ENCODE data around the gene OAS2.
A peak's percentile ranks its signal among the peaks of the same experiment; 100 is the strongest.

The OAS2 gene

DNA sequence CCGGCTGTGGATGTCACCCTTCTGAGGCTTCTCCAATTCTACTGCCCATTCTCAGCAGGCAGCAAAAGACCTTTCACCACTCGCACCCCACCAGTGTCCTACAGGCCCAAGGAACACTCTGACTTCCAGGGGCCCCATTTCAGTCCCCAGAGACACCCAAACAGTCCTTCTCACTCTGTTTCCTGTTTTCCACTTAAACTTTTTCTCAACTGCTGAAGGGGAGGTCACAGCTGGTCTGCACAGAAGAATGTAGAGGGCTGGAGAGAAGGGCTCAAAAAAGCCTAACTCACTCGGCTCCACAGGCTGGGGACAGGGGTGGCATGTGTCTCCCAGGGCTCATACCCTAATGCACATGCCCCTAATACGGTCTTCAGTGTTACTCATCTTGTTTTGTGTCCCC is 74.0 kb downstream of the OAS2 start:
- no peak for DNase-seq
- Histone ChIP-seq H3K4me3 (ENCODE audit: low read depth, low read length) (no peak overlapping the region), H3K27me3 (replicated peaks) (peaks cover 28% of the 10 kb centered on the region), H3K27ac (no peak overlapping the region), H3K36me3 (replicated peaks) (no peaks in the 10 kb centered on the region)
- in situ Hi-C loops (cut with HindIII; ENCODE audit: low pct_ligation_motif_present, low sequenced_read_pairs) = no loop called here
- TF ChIP-seq, protein P1, sequence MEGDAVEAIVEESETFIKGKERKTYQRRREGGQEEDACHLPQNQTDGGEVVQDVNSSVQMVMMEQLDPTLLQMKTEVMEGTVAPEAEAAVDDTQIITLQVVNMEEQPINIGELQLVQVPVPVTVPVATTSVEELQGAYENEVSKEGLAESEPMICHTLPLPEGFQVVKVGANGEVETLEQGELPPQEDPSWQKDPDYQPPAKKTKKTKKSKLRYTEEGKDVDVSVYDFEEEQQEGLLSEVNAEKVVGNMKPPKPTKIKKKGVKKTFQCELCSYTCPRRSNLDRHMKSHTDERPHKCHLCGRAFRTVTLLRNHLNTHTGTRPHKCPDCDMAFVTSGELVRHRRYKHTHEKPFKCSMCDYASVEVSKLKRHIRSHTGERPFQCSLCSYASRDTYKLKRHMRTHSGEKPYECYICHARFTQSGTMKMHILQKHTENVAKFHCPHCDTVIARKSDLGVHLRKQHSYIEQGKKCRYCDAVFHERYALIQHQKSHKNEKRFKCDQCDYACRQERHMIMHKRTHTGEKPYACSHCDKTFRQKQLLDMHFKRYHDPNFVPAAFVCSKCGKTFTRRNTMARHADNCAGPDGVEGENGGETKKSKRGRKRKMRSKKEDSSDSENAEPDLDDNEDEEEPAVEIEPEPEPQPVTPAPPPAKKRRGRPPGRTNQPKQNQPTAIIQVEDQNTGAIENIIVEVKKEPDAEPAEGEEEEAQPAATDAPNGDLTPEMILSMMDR (IDR thresholded peaks at IDR 0.05; ENCODE audit: low read depth, low read length, missing control alignments) = no peak

DNA sequence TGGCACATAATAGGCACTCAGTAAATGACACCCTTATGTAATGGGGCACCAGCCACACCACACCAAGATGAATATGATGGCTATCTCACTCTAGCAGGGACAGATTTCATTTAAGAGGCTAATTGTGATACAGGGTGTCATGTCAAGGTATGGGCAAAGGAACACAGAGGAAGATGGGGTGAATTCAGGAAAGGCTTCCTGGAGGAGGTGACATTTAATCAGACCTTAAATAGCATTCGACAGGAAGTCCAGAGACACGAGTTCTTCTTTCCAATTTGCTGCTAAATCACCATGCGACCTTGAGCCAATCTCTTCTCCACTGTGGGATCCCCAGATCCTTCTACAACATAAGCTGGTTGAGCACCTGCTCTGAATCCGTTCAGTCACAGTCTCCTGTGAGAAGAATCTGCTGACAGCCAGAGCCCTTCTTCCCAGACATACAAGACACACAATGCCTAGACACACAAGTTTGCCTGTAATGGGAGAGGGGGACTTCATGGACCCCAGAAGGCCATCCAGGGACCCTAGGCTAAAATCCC is 76.7 kb downstream of the OAS2 start:
- Histone ChIP-seq H3K36me3 (replicated peaks) (no peaks in the 10 kb centered on the region), H3K4me3 (ENCODE audit: low read depth, low read length) (no peak overlapping the region), H3K27me3 (replicated peaks) (peaks cover 38% of the 10 kb centered on the region), H3K27ac (no peak overlapping the region)
- in situ Hi-C loops (cut with HindIII; ENCODE audit: low pct_ligation_motif_present, low sequenced_read_pairs) = no loop called here
- DNase-seq = no peak
- TF ChIP-seq, protein P1 (IDR thresholded peaks at IDR 0.05; ENCODE audit: low read depth, low read length, missing control alignments) = no peak

DNA sequence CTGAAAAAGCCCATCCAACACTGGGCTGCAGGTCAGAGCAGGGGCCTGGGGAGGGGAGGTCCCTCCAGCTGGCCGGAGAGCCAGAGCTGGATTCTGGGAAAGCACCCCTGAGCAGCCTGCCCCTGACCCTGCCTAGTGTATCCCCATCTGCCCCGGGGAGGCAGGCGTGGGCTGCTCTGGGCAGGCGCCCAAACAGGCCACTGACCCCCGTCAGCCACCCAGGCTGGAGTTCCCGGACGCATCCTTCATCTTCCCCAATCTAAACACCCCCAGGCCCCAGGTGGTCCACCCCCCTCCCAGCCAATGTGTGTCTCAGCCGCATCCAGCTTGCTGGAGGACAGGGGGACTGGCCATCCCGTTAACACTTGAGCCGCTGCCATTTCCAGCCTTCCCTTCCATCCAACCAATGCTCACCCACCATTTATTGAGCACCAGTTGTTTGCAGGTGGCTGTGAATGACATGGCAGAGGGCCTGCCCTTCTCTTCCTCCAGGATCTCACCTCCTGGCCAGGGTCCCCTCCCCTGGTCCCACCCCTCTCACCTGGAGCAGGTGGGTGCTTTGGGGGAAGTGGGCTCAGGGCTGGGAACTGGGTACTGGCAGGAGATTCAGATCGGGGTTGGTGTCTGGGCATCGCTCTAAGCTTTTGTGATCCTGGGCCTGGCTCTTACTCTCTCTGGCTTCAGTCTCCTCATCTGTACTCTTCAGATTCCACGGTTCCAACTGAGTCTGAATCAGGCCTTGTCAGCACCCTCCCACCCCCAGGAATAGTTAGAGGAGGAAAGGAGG is 77.5 kb downstream of the OAS2 start:
- H3K36me3 ChIP-seq (replicated peaks) = no peaks in the 10 kb centered on the region
- TF ChIP-seq, protein P1 (IDR thresholded peaks at IDR 0.05; ENCODE audit: low read depth, low read length, missing control alignments) = no peak
- H3K4me3 ChIP-seq (ENCODE audit: low read depth, low read length) = no peak overlapping the region
- H3K27me3 ChIP-seq (replicated peaks) = peaks cover 45% of the 10 kb centered on the region
- H3K27ac ChIP-seq = no peak overlapping the region
- DNase-seq = no peak
- in situ Hi-C loops (cut with HindIII; ENCODE audit: low pct_ligation_motif_present, low sequenced_read_pairs) = no loop called here

DNA sequence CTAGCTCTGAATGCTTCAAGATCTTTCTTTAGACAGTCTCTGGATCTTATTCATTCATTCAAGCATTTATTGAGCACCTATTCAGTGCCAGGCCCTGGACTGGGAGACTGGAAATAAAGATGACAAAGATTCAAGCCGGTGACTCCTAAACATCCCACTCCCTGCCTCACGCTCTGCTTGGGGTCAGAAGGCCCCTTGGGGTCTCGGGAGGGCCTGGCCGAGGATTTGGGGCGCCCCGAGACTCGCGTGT is 78.0 kb downstream of the OAS2 start:
- peaks cover 50% of the 10 kb centered on the region for H3K27me3 ChIP-seq (replicated peaks)
- DNase-seq = no peak
- peak overlapping the region; percentile 9 for H3K4me3 ChIP-seq (ENCODE audit: low read depth, low read length)
- in situ Hi-C loops (cut with HindIII; ENCODE audit: low pct_ligation_motif_present, low sequenced_read_pairs) = no loop called here
- no peak overlapping the region for H3K27ac ChIP-seq
- no peaks in the 10 kb centered on the region for H3K36me3 ChIP-seq (replicated peaks)
- TF ChIP-seq, protein P1 (IDR thresholded peaks at IDR 0.05; ENCODE audit: low read depth, low read length, missing control alignments) = no peak

DNA sequence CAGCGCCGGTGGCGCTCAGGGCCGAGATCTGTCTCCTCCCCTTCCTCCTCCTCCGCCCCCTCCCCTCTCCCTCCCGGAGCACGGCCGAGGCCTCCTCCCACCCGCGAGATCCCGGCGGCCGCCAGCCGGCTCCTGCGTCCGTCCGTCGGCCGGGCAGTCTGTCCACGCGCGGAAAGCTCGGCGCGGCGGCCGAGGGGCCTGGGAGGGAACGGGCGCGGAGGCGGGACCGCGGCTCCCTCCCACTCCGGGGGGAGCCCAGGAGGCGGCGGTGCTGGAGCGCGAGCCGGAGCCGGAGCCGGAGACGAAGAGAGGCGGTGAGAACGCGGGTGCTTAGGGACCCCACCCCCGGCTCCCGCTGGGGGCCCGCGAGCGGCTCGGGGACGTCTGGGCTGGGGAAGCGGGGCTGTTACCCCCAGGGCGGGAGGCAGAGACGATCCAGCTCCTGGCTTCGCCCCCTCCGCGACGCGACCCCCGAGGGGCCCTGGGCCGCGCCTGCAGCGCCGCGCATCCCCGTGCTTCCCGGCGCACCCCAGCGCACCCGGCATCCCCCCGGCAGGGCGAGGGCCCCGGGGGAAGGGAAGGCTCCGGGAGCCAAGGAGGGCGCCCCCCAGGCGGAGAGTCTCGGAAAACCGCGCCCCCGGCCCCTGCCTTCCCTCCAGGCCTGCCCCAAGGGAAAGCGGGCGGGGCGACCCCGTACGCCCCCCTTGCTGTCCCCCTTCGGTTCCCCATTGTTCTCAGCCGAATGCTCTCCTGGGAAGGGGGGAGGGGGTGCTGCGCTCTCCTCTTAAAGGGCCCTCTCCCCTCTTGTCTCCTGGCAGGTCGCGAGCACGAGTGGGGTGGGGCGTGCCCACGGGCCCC is 78.5 kb downstream of the OAS2 start, which contains the start of gene DTX1:
Gene DTX1, plus strand, starts transcription at position 100 of the 858 bp plus-strand sequence. CDS start 1,463 bp downstream, outside the sequence.
- Histone ChIP-seq H3K27me3 (replicated peaks) (peaks cover 54% of the 10 kb centered on the region), H3K36me3 (replicated peaks) (no peaks in the 10 kb centered on the region), H3K27ac (no peak within 1 kb of the TSS), H3K4me3 (ENCODE audit: low read depth, low read length) (peak within 1 kb of the TSS; percentile 15)
- in situ Hi-C loops (cut with HindIII; ENCODE audit: low pct_ligation_motif_present, low sequenced_read_pairs) = no loop called here
- TF ChIP-seq, protein P1 (IDR thresholded peaks at IDR 0.05; ENCODE audit: low read depth, low read length, missing control alignments) = no peak
- DNase-seq = no peak
